GM10847 (cell line): Measurements from ENCODE around the gene ITGB3BP.

Source experiments
- POLR2A ChIP-seq: IDR thresholded peaks from 2 replicates; pipeline ENCODE4 v1.6.1; 2011; ENCODE audit not compliant: insufficient read length; ENCODE audit errors: extremely low read depth

The ITGB3BP gene

DNA sequence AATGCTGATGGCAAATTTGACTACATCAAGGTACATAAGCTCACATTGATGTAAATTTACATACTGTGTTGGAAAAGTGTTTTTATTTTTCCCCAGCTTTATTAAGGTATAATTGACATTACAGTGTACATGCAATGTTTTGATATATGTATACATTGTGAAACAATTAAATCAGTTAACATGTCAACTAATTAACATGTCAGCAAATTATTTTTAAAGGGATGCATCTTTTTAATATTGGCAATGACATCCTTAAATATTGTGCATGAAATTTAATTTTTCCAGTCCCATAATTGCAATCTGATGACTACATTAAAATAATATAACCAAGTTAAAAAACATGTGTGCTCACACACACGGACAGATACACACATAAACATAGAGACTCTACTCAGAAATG is 9.7 kb upstream of the ITGB3BP start:
- no peak for TF ChIP-seq POLR2A

DNA sequence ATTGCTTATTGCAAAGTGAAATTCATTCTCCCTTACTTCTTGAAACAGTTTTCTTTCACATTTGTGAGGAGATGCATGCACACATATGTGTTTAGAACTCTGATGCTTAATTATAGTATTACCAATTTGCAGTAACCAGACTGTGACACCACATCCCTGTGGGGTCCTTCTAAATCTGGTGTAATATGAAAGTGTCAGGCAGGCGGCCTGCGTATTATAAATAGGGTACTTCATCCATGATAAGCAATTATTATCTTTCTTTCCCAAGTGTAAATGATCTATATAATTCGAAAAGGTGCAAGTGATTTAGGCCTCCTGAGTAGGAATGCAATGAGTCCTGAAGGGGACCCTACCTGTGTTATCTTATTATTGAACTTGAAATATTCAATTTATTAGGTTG is 1.2 kb upstream of the ITGB3BP start:
- no peak for TF ChIP-seq POLR2A

DNA sequence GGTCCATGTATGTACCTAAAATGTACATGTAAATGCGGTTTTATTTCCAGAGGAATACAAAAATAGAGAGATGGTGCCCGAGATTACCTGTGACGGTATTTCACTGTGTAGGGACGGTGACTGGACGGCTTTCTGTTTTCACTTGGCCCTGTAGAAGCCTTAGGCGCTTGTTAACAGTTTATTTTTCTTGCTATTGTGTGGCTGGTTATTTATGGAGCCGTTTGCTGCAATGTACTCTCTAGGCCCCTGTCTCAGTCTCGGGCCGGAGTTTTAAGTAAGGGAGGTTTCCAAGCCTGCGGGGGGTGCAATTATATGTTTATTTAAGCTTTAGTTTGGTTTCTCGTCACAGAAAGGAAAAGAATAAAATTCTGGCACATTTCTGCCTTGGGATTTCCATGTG is 713 bp upstream of the ITGB3BP start:
- TF ChIP-seq POLR2A = no peak

DNA sequence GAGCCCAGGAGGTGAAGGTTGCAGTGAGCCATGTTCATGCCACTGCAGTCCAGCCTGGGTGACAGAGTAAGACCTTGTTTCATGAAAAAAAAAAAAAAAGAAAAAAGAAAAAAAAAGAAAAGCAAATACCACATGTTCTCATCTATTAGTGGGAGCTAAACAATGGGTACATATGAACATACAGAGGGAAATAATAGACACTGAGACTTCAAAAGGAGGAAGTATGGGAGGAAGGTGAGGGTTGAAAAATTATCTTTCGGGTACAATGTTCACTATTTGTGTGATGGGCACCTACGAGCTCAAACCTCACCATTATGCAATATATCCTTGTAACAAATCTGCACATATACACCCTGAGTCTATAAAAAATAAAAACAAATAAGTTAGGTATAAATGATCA is 6.4 kb downstream of the ITGB3BP start:
- TF ChIP-seq POLR2A = no peak

DNA sequence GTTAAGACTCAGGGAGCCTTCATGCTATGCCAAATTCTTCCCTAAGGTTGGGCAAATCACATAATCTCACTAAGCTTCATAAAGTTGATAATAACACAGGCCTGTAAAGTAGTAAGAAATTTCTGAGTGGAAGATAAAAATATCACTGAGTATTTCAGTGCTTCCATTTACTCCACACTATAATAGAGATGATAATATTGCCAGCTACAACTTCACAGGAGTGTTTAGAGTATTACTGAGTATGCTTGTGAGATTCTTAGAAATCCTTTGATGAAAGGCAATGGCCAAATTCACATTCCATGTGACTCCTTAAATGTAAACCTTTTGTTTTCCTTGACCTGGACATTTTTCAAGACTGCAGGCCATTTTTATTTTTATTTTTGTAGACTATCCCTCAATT is 10.4 kb downstream of the ITGB3BP start:
- no peak for TF ChIP-seq POLR2A

DNA sequence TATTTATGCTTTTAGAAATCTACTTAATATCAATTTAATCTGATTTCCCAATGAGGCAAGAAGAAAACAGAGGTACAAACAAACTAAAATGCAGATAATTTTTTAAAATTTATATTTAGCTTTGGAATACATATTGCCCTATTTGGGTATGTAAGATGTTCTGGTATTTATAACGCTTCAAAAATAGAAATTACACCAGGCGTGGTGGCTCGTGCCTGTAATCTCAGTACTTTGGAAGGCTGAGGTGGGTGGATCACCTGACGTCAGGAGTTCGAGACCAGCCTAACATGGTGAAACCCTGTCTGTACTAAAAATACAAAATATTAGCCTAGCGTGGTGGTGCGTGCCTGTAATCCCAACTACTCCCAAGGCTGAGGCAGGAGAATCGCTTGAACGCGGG is 13.3 kb downstream of the ITGB3BP start:
- no peak for TF ChIP-seq POLR2A

DNA sequence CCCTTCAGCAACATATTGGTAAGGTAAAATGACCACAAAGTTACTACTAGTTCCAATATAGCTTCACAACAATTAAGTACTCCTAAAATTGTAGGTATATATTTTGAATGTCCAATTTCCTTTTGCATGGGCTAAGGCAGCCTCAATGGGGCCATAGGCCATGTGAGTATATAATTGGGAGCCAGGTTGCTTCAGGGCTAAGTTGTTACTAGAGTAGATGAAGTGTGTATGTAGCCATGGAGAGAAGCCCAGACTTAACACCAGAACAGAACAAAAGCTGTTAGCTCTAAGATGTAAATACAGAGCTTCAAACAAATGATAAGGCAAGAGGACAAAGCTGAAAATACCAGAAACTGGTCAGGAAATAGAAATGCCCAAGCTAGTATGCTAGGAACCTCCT is 16.2 kb downstream of the ITGB3BP start:
- no peak for TF ChIP-seq POLR2A

DNA sequence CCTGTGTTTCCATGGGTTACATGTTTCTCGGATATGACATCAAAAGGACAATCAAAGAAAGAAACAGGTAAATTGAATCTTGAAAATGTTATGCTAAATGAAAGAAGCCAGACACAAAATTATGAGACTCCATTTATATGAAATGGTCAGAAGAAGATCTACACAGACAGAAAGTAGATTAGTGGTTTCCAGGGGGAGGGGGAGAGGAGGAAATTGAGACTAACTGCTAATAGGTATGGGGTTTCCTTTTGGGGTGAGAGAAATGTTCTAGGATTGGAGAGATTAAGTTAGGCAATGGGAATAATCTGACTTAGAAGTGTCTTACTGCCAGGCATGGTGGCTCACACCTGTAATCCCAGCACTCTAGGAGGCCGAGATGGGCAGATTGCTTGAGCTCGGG is 21.8 kb downstream of the ITGB3BP start:
- no peak for TF ChIP-seq POLR2A

DNA sequence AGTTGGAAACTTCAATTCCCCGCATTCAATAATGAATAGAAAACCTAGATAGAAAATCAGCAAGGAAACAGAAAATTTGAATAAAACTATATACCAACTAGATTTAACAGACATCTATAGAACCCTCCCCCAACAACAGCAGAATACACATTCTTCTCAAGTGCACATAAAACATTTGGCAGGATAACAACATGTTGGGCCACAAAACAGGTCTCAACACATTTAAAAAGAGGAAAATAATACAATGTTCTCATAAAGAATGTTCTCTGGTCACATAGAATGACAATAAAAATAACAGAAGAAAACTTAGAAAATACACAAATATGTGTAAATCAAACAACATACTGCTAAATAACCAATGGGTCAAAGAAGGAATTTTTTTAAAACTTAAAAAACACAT is 24.9 kb downstream of the ITGB3BP start:
- no peak for TF ChIP-seq POLR2A

DNA sequence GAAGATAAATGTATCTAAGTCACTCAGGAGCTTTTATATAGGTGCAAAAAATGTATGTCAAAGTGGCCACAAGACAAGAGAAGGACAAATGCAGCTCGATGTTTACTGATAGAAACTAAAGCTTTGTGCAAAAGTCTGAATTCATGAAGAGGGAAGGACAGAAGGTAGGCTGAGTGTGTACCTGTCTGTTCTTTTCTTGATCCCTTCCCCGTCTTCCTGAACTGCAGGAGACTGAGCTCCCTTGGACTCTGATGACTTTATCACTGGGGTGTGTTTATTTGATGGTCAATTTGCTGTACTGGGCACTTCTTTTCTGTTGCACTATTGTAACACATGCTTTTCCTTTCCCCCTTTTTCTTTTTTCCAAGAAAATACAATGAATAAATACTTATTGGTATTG is 25.4 kb downstream of the ITGB3BP start:
- no peak for TF ChIP-seq POLR2A

DNA sequence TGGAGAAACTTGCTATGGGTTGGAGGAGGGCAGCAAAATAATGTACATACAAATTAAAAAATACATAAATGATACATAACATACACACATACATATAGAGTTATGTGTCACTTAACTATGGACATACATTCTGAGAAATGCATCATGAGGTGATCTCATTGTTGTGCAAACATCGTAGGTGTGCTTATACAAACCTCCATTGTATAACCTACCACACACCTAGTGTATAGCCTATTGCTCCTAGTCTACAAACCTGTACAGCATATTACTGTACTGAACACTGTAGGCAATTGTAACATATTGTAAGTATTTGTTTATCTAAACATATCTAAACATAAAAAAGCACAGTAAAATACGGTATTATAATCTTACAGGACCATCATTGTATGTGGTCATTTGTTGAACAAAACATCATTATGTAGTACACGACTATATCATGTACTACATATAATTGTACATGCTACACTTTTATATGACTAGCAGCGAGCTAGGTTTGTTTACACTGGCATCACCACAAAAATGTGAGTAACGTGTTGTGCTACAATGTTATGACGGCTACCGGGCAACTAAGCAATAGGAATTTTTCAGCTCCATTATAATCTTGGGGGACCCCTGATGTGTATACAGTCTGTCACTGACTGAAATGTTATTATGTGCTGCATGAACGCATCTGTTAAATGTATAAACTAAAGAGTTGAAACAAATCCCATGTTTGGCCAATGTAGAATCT is 35.5 kb downstream of the ITGB3BP start:
- TF ChIP-seq POLR2A = no peak

DNA sequence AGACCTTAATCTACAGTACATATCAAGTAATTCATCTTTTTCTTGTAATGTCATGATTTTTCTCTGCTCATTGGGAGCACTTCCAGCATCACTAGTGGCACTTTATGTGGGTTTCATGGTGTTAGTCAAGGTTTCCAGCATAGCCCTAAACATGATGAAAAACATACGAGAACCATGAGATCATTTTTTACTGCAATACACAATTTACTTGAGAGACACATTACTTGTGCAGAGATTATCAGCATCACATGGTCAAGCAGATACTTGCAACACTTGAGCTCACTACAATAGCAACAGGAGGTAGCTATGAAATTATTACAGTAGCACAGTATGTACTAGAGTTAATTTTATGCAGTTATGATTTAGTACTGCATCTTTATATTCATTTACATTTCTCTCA is 36.4 kb downstream of the ITGB3BP start:
- TF ChIP-seq POLR2A = no peak

DNA sequence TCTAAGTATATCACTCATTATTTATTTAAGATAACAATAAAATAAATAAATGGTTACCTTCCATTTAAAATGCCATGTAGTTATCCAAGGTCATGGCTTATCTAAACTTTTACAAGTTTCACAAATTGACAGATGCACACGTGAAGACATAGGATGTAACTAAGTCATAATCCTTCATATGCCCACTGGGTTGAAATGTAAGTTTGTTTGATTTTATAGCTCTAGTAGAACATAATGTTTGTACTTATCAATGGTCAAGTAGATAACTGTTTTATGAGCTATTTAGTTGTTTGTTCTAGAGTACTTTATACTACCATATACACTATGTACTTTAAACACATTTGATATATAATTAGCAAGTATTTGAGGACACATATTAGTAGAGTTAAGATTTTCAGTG is 43.0 kb downstream of the ITGB3BP start:
- TF ChIP-seq POLR2A = no peak

DNA sequence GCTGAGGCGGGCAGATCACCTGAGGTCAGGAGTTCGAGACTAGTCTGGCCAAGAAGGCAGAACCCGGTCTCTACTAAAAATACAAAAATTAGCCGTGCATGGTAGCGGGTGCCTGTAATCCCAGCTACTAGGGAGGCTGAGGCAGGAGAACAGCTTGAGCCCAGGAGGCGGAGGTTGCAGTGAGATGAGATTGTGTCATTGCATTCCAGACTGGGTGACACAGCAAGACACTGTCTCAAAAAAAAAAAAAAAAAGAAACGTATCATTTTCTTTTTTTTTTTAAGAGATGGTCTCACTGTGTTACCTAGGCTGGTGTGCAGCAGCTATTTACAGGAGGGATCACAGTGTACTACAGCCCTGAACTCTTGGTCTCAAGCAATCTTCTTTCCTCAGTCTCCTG is 47.3 kb downstream of the ITGB3BP start:
- TF ChIP-seq POLR2A = no peak

DNA sequence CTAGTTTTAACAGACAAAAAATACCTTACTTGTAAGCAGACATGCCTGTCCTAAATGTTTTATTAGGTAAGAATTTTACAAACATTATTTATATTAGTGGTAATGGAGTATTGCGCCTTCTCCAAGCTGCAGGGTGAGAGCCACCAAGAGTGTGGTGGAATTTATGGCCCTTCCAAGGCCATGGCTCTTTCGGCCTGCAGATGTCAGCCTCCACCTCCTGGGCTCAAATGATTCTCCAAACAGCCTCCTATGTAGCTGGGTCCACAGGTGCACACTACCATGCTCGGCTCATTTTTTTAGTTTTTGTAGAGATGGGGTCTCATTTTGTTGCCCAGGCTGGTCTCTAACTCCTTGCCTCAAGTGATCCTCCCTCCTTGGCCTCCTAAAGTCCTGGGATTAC is 56.3 kb downstream of the ITGB3BP start:
- no peak for TF ChIP-seq POLR2A

DNA sequence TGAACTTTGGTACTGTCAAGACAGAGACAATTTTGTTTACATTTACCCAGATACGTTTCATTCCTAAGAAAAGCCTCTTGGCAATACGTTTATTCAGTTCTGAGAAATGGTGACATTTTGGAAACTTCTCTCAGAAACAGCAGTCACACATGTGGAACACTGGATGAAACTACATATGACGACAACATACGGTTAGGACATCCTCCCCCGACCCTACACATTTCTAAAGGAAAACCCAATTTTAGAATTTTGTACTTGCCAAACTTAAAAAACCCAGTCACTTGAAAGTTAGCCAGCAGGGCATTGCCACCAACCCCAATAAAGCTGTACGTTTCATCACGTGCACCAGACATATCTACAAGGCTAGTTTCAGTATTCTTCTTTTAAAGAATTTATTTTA is 56.8 kb downstream of the ITGB3BP start:
- TF ChIP-seq POLR2A = no peak

DNA sequence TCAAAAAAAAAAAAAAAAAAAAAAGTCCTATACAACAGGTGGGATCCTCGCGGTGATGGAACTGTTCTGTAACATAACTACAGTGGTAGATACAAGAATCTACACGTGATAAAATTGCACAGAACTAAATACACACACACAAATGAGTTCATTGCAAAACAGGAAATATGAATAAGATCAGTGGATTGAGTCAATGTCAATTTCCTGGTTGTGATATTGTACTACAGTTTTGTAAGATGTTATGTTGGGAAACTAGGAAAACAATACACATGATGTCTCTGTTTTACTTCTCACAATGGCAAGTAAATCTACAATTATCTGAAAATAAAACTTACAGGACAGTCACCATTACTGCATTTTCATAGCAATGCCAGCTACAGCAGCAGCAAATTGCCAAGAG is 59.8 kb downstream of the ITGB3BP start:
- no peak for TF ChIP-seq POLR2A
